NT2/D1 (cell line): ENCODE data around the gene NKPD1.

ENCODE experiments used
- DNase-seq: peaks from one replicate; pipeline ENCODE4 v3.0.0-alpha.2; 2011; ENCODE audit warnings: low read depth, low spot score
- H3K27me3 ChIP-seq: 2 replicates; pipeline ENCODE4 v1.6.0; 2011; ENCODE audit warnings: mild to moderate bottlenecking; ENCODE audit not compliant: insufficient read length, insufficient read depth
- H3K36me3 ChIP-seq: 2 replicates; pipeline ENCODE4 v1.6.1; 2011; ENCODE audit warnings: mild to moderate bottlenecking, low read length, mixed read lengths; ENCODE audit not compliant: insufficient read depth, insufficient read length
- H3K4me1 ChIP-seq: 2 replicates; pipeline ENCODE4 v1.5.1; 2011; ENCODE audit not compliant: insufficient read depth, insufficient read length
- H3K4me3 ChIP-seq: 2 replicates; pipeline ENCODE4 v1.5.1; 2011; ENCODE audit warnings: low read depth; ENCODE audit not compliant: insufficient read length
- H3K9ac ChIP-seq: 2 replicates; pipeline ENCODE4 v1.6.0; 2011; ENCODE audit warnings: low read depth; ENCODE audit not compliant: insufficient read length
- H3K9me3 ChIP-seq: 2 replicates; pipeline ENCODE4 v1.5.1; 2011; ENCODE audit warnings: mild to moderate bottlenecking, low read length; ENCODE audit not compliant: insufficient read depth
- SUZ12 ChIP-seq: IDR thresholded peaks from 2 replicates; pipeline ENCODE4 v1.6.1; 2011; ENCODE audit not compliant: insufficient read length, insufficient read depth; ENCODE audit errors: extremely low read depth
- YY1 ChIP-seq: IDR thresholded peaks from 2 replicates; pipeline ENCODE4 v1.6.1; 2011; ENCODE audit not compliant: insufficient read length, insufficient read depth
- ZNF274 ChIP-seq: IDR thresholded peaks from 2 replicates; pipeline ENCODE4 v1.6.1; 2011; ENCODE audit warnings: mild to moderate bottlenecking, low read depth, low read length

The NKPD1 gene

GRCh38 chr19:45160870-45161737, at the start of gene NKPD1:
TSS of gene NKPD1 (minus strand) at chr19:45160982. CDS start at chr19:45160150, 832 bp downstream.
- no peak for DNase-seq
- Histone ChIP-seq H3K9me3 (no peaks in the 10 kb centered on the region), H3K9ac (no peak within 1 kb of the TSS), H3K4me3 (no peak within 1 kb of the TSS), H3K36me3 (no peaks in the 10 kb centered on the region), H3K27me3 (peaks cover 9% of the 10 kb centered on the region), H3K4me1 (peaks cover 30% of the 10 kb centered on the region)
- TF ChIP-seq YY1 (no peak), SUZ12 (no peak), ZNF274 (no peak)

GRCh38 chr19:45206328-45206727, 45.5 kb upstream of the NKPD1 start:
- DNase-seq, result no peak
- Histone ChIP-seq H3K4me1 (no peaks in the 10 kb centered on the region), H3K9me3 (no peaks in the 10 kb centered on the region), H3K27me3 (no peaks in the 10 kb centered on the region), H3K36me3 (no peaks in the 10 kb centered on the region), H3K4me3 (no peak overlapping the region), H3K9ac (no peak overlapping the region)
- TF ChIP-seq YY1, result no peak
- TF ChIP-seq SUZ12, result no peak
- no peak for TF ChIP-seq ZNF274

- TF ChIP-seq SUZ12 (no peak), YY1 (no peak), ZNF274 (no peak)
- DNase-seq, result no peak
These were observed 45.0 kb upstream of the NKPD1 start for GRCh38 chr19:45205810-45206209.

GRCh38 chr19:45202637-45203036, 41.9 kb upstream of the NKPD1 start:
- no peaks in the 10 kb centered on the region for H3K27me3 ChIP-seq
- no peaks in the 10 kb centered on the region for H3K4me1 ChIP-seq
- H3K36me3 ChIP-seq, result no peaks in the 10 kb centered on the region
- TF ChIP-seq YY1, result no peak
- no peak for TF ChIP-seq SUZ12
- no peak for TF ChIP-seq ZNF274
- no peak overlapping the region for H3K4me3 ChIP-seq
- H3K9ac ChIP-seq, result no peak overlapping the region
- no peaks in the 10 kb centered on the region for H3K9me3 ChIP-seq
- no peak for DNase-seq

More at GRCh38 chr19:45205810-45206209, 45.0 kb upstream of the NKPD1 start:
- Histone ChIP-seq H3K9me3 (no peaks in the 10 kb centered on the region), H3K27me3 (no peaks in the 10 kb centered on the region), H3K9ac (no peak overlapping the region), H3K4me1 (no peaks in the 10 kb centered on the region), H3K36me3 (no peaks in the 10 kb centered on the region), H3K4me3 (no peak overlapping the region)

GRCh38 chr19:45200568-45200967, 39.8 kb upstream of the NKPD1 start:
- TF ChIP-seq YY1, result no peak
- no peak for TF ChIP-seq ZNF274
- no peak for TF ChIP-seq SUZ12

GRCh38 chr19:45195764-45196163, 35.0 kb upstream of the NKPD1 start:
- TF ChIP-seq SUZ12 (no peak), ZNF274 (no peak)
- no peak for DNase-seq
- Histone ChIP-seq H3K9ac (no peak overlapping the region), H3K4me1 (no peaks in the 10 kb centered on the region), H3K27me3 (no peaks in the 10 kb centered on the region), H3K4me3 (no peak overlapping the region), H3K9me3 (no peaks in the 10 kb centered on the region), H3K36me3 (no peaks in the 10 kb centered on the region)

More at GRCh38 chr19:45200568-45200967, 39.8 kb upstream of the NKPD1 start:
- no peaks in the 10 kb centered on the region for H3K36me3 ChIP-seq
- no peak overlapping the region for H3K4me3 ChIP-seq
- peak; percentile 43 for DNase-seq
- H3K27me3 ChIP-seq, result no peaks in the 10 kb centered on the region
- no peak overlapping the region for H3K9ac ChIP-seq
- no peaks in the 10 kb centered on the region for H3K9me3 ChIP-seq
- no peaks in the 10 kb centered on the region for H3K4me1 ChIP-seq

GRCh38 chr19:45191375-45191774, 30.6 kb upstream of the NKPD1 start:
- no peak overlapping the region for H3K4me3 ChIP-seq
- H3K9me3 ChIP-seq, result no peaks in the 10 kb centered on the region
- no peaks in the 10 kb centered on the region for H3K27me3 ChIP-seq
- H3K36me3 ChIP-seq, result no peaks in the 10 kb centered on the region
- peaks cover 3% of the 10 kb centered on the region for H3K4me1 ChIP-seq
- no peak for DNase-seq
- H3K9ac ChIP-seq, result no peak overlapping the region
- TF ChIP-seq ZNF274, result no peak
- no peak for TF ChIP-seq YY1
- no peak for TF ChIP-seq SUZ12
